Renal cortex interstitium (tissue), 11 donors: Measurements from ENCODE around the gene MAMDC2. TPM values are rescaled to one million over a fixed set of nuclear protein-coding genes. Genes with fewer than 3 reads are reported as not detected.
"Not testable (repeated sequence)": the region's sequence is repeated elsewhere in the genome, so short reads cannot be mapped to it uniquely, and the experiment has no call there.

ENCODE experiments used
- DNase-seq, 11 donors: peaks; one replicate each; pipeline ENCODE4 v3.0.0-alpha.2; 2013; ENCODE audit warnings: low read depth in 9 of 11, low spot score in 4 of 11; ENCODE audit errors: extremely low read depth in 1 of 11
- polyA plus RNA-seq, 3 donors: library from polyadenylated mRNA; unstranded; fragments of 120-200 nt; gene quantifications; one replicate each; pipeline ENCODE4 v1.2.1, GENCODE V29; 2013; ENCODE audit not compliant: insufficient read length in 3 of 3

MAMDC2 gene
- polyA plus RNA-seq, 3 donors: 5.6 to 6.6 (median 5.7) TPM

DNA sequence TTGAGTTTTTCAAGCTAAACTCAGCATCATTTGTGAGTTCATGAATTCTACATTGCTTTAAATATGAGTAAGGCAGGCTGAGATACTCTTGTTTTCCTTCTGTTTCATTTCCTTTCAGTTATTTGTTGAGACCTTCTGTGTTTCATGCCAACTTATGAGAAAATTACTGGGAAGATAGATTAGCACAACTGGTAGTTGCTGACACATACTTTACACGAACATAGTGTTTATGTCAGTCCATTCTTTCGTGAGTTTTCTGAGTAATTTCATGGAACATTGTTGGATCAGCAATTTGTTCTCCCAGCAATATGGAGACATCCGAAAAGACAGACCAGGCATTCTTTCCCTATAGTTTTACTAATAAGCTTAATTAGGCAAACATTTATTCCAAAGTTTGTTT, 113.1 kb downstream of the MAMDC2 start:
- DNase-seq: no peak

DNA sequence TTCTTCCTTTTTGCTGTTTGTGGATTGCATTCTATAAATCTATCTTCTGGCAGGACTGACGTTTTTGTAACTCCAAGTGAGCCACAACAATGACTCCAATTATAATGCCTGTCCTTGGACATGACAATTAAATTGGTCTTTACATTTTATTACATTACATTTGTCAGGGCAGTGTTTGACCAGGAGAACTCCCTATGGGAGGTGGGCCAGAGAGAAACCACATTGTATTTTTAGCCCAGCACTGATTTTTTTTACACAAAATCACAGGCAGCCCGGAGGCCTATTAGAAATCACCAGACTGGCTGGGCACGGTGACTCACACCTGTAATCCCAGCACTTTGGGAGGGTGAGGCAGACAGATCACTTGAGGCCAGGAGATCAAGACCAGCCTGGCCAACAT, 116.0 kb downstream of the MAMDC2 start:
- no peak for DNase-seq

DNA sequence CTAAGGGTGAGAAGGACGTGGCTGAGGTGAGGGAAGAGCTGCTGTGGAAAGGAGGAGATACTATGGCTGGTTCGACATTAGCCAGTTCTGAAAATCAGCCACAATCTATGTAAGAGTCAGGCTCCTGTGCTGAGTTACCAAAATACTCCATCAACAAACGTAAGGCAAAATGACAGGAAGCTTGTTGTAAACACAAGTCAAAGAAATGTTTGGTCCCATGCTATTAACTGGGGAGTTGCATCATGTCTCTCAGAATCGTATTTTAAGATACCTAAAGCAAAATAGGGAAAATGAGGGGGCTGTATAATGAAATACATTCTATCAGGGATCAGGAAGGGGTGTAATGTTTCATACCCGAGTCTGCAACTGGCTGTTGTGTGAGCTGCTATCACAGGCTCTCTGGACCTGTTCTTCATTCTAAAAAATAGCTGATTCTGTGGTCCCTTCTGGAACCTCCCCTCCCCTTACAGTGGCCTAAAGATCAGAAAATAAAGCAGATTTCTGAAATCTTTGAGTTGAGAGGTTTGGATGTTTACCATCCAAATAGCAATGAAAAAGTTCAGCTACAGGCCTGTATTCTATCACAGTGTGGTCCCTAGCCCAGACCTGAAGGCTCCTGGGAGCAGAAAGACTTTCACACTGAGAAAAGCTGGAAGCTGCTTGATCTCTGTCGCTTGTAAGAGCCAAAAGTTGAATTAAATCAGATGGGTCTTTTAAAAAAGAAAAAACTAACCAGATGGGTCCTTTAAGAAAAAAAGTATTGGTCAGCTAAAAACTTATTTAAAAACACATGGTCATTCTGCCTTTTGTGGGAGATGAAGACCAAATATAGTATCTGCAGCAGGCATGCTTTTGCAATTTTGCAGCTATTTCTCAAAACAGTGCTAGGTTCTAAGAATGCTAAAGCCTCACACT, 117.3 kb downstream of the MAMDC2 start:
- DNase-seq: no peak

DNA sequence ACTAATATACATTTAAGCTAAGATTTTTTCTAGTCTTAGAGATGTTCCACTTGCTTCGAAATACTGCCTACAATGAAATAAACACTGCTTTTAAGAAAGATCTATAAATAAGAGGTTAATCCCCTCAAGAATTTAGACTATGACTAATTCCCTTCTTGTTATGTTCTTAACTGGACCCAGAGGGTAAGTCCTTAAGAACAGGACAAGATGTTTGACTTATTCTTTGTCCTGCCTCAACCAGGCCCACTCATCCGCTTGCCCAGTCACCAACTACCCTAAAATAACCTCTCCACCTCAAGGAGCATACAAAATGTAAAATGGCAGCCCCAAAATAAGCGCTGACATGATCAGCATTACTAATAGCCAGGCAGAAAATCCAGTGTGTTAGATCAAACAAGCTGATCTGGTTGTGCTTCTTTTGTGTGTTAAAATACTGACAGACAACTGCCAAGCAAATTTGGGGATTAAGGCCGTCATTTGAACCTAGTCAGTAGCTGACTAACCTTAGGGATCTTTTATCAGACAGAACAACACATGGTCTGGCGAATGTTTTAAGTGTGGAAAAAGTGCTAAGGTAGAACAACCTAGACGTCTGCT, 121.5 kb downstream of the MAMDC2 start:
- no peak for DNase-seq

DNA sequence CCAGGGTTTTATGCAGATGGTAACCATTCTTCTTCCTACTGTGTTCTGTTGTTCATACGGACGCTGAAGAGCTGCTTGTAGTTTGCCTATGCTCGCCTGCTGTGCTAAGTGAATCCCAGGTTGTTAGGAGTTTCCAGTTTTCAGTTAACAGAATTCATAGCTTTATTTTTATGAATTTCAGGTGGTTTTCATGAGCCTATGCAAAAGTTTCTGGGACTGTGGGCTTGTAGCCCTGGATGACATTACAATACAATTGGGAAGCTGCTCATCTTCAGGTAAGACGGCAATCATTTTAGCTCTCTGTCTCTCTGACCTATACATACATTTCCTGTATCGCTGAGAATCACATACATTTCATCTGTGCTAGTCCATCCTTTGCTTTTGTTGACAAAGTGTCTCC, 124.9 kb downstream of the MAMDC2 start:
- DNase-seq: no peak

DNA sequence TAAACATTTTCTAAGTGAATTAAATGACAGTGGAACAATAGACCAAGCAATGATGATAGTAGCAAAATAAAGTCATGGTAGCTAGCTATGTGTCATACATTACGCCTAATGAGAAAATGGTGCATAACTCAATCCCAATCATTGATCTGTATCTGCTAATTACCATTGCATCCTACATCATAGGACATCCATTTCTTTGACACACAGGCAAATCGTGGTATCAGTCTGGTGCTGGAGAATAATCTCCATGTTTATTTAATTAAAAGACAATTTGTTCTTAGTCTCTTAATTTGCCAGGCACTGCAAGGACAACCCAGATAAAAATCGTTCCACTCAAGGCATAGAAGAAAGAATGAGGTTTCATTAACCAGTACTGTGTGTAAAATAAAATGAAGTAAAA, 125.6 kb downstream of the MAMDC2 start:
- DNase-seq: no peak

DNA sequence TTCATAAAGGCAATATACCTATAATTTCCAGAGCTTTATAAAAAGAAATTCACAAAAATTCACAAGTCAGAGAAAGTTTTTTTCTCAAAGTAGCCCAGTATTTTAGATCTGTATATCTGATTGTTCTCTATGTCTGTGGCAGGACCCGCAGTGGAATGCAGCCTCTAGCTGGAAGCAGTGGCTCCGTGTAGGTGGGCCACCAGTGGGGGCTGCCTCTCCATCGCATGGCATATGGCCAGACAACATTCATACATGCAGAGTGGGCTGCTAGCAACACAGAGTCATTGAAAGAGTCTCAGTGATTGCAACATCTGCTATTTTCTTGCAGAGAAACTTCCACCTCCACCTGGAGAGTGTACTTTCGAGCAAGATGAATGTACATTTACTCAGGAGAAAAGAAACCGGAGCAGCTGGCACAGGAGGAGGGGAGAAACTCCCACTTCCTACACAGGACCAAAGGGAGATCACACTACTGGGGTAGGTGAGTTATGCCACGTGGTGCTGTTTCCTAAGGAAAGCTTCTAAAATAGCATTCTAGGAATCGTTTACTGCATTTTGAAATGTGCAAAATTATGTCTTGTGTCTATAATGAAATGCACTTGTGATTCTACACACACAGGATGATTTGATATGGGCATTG, 126.6 kb downstream of the MAMDC2 start:
- DNase-seq: no peak

DNA sequence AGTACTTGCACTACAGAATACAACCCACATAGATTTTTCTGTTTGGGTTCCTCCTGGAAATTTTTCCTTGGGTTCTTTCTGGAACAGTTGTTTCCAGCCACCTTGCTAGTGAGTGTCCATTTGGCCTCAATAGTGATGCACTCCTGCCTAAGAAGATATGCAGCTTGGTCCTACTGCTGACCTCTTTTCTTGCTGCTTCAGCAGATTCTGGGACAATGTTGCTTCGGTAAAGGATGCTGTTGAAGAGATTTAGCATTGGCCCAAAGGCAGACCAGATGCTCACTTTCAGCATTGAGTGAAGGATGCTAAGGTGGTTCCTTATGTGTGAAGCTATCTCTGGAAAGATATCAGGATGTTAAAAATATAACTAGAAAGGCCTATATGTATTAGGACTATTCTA, 128.9 kb downstream of the MAMDC2 start:
- no peak for DNase-seq

DNA sequence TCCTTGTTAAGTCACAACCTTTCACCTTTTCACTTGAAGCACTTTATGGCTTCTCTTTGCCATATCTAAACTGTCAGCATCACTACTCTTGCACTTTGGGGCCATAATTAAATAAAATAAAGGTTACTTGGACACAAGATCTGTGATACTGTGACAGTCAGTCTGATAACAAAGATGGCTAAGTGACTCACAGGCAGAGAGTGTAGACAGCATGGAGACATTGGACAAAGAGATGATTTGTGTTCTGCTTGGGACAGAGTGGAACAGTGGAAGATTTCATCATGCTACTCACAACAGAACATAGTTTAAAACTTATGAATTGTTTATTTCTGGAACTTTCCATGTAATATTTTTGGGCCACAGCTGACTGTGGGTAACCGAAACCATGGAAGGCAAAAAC, 133.5 kb downstream of the MAMDC2 start:
- DNase-seq: no peak

DNA sequence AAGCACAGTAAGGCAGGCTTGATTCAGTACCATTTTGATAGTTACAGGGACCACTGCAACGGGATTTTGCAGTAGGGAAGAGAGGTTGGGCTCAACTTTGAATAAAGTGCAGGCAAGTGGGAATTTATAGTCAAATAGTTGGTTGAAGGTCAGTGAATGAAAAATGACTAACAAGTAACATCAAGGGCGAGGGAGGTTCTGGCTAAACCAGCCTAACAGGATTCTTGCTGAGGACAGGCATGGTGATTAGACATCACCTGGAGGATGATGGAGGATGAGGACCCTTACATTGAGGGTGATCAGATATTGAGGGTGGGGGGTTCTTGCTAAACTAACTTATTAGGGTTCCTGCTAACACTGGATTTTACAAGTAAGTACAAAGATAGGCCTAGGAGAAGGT, 149.1 kb downstream of the MAMDC2 start:
- no peak for DNase-seq

DNA sequence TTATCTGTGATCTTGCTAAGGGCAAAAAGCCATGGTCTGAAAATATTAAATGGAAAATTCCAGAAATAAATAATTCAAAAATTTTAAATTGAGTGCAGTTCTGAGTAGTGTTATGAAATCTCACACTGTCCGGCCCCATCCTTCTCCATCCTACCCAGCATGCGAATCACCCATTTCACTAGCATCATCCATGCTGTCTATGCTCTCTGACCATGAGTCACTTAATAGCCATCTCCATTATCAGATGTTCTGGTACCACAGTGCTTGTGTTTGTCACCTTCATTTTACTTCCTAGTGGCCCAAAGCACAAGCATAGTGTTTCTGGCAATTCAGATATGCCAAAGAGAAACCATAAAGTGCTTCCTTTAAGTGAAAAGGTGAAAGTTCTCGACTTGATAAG, 151.8 kb downstream of the MAMDC2 start:
- no peak for DNase-seq

DNA sequence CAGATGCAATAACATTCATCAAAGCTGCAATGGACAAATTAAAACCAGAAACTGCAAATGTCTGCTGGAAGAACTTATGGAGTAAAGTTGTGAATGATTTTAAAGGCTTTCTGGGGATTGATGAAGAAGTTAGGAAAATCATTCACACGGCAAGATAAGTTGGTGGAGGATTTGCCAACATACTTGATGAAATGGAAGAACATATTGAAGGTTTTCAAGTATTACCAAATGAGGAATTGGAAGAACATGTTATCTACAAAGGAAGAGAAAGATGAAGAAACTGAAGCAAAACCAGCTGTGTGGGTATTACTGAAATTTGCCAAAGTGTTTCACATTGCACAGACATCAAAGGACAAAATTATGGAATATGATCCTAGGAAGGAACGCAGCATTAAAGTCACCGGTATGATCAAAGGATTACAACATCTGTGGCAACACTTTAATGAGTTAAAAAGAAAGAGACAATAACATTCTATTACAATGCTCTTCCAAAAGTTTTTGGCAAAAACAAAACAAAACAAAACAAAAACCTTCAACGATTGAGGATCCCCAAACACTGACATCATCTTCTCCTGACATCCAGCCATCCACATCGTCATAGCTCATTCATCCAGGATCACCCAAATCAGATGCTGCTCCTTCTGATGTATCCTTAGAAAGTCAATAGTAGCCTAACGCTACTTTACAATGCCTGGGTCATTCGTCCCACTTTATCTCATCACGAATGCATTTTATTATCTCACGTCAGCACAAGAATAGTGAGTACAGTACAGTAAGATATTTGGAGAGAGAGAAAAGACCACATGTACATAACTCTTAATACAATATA, 153.8 kb downstream of the MAMDC2 start:
- DNase-seq: no peak

DNA sequence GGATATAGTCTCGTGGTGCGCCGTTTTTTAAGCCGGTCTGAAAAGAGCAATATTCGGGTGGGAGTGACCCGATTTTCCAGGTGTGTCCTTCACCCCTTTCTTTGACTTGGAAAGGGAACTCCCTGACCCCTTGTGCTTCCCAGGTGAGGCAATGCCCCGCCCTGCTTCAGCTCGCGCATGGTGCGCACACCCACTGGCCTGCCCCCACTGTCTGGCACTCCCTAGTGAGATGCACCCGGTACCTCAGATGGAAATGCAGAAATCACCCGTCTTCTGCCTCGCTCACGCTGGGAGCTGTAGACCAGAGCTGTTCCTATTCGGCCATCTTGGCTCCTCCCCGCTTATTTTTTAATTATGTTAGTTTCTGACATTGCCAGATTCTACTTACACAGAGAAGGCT, 161.1 kb downstream of the MAMDC2 start:
- not testable (repeated sequence) for DNase-seq

DNA sequence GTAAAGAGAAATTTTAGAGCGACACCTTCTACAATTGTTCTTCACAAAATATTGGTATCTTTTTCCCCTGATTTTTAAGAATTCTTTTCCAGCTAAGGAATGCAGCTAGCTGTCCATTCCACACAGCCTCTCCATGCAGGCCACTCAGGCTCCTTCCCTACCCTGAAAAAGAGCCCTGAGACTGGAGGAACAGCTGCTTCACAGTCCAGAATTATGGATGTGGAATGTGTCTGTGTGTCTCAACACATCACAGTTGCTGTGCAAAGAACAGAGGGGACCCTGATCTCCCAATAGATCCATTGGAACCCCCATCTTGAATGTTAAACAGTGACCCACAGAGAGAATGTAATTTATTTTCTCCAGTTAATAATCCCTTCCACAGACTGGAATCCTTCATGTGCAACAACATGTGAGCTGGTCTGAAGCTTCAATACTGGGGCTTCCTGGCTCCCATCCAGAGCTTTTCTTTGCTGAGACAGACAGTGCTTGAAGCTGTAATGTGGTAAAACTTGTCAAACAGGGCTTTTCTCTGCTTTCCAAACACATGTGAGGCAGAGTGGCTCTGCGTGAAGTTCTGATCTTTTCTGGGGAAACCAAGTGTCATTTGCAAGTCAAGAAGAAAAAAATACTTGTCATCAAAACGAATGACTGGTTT, 161.8 kb downstream of the MAMDC2 start:
- no peak for DNase-seq

DNA sequence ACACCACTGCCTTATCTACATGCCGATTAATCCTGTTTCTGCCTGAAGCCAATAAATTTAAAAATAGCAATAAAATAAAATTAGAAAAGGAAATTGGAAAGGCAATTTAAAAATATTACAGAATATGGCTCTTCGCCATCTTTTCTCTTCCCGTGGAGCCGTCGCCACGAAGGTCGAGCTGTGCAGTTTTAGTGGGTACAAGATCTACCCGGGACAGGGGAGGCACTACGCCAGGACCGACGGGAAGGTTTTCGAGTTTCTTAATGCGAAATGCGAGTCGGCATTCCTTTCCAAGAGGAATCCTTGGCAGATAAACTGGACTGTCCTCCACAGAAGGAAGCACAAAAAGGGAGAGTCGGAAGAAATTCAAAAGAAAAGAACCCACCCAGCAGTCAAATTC, 173.4 kb downstream of the MAMDC2 start:
- no peak for DNase-seq

DNA sequence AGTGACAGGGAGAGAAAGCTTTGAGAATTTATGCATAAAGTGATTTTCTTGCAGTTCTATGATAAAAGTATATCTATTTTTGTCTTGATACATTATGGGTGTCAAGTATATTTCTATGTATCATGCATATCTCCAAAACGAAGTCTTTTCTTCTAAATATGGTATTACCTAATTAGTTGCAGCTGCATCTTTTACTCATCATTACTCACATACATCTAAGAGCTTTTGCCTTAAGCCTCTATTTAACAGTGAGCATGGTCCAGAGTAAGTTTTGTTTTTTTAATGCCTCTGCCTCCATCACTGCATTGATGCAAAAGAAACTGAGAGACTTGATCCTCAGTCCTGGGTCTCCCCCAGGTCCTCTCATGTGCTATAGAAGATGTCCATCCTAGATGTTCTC, 175.1 kb downstream of the MAMDC2 start:
- DNase-seq: no peak

DNA sequence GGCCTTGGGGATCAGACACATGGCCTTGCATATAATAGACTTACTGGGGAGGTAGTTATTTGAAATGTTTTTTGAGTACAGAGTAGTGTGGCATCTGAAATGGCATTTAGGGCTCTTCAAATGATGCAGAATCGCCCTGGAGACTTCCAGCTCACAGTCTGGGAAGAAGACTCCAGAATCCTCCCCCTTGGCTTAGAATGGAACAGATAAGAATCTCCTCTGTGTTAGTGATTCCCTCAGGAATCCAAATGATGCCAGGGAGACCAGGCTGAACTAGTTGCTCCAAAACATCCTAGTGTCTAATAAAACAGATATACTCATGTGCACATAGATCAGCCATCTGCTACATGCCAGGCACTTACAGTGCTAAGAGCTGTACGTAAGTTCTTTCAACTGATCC, 176.6 kb downstream of the MAMDC2 start:
- DNase-seq: no peak

DNA sequence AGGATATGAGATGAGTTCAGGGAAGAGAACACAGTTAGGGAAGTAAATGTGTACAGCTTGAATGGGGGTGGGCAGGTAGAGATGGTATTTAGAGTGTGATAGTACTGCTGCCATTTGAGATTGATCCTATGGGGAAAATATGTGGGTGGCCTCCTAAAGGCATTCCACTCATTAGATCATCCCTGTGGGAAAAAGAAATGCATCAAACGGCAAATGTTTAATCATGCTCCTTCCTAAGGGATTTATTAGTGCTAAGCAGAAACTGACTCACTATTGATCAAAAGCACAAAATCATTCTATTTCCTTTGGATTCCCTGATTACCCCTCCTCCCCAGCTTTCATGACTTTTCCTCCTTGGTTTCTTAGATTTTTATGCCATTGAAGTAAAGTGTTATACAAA, 178.7 kb downstream of the MAMDC2 start:
- DNase-seq: no peak

DNA sequence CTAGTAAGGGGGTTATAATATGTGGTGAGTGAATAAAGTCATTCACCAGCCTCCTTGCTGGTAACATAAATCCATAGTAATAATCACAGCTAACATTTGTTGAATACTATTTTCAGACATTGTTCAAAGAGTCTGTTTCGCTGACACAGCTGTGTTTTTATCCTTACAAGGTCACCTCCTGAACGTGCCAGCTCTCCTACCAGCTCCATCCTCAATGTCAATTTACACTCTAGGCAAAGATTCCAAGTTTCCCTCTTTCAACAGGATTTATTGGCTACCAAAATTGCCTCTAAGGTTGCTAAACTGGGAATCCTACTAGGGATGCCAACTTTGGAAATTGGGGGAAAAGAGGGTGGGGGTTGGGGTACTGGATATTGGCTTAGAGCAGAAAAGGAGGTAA, 184.5 kb downstream of the MAMDC2 start:
- no peak for DNase-seq
